Measurements from ENCODE around the gene TMEM245. TPM values are rescaled to one million over a fixed set of nuclear protein-coding genes. Genes with fewer than 3 reads are reported as not detected.

Gene TMEM245
- total RNA-seq, 4 donors from 2014 or later, result 222 to 549 (median 318) TPM

- TF ChIP-seq CTCF (IDR thresholded peaks at IDR 0.05), result peak in 3 of 6 experiments; percentile 20 to 21 (median 20)
- peak in 1 of 2 donors; percentile 63 for TF ChIP-seq POLR2A (IDR thresholded peaks at IDR 0.05)
- Histone ChIP-seq H3K4me3 (replicated peaks in 1 of 3) (no peak overlapping the region), H3K27ac (peak overlapping the region; percentile 92 to 96 (median 93)), H3K27me3 (no peaks in the 10 kb centered on the region), H3K9me3 (no peaks in the 10 kb centered on the region), H3K4me1 (peaks cover 88 to 95% of the 10 kb centered on the region in 2 donors), H3K36me3 (peaks cover 0 to under 1% of the 10 kb centered on the region in 2 donors)
- DNase-seq, result peak; percentile 50 to 55
- WGBS, 2 donors, result 21 to 24% methylated on average over 4 of the region's 4 CpGs
- intact Hi-C loops (cut with DNase I), result no loop called here
Measured at GRCh38 chr9:109098171-109098959, 21.4 kb downstream of the TMEM245 start.

GRCh38 chr9:109097146-109097545 is 22.6 kb downstream of the TMEM245 start:
- 93 to 94% methylated on average over 4 of the region's 4 CpGs for WGBS, 2 donors
- no peak for DNase-seq
- intact Hi-C loops (cut with DNase I), result no loop called here
- Histone ChIP-seq H3K4me3 (replicated peaks in 1 of 3) (no peak overlapping the region), H3K27ac (peak overlapping the region; percentile 92 to 96 (median 93)), H3K9me3 (no peaks in the 10 kb centered on the region), H3K36me3 (peaks cover 8% of the 10 kb centered on the region in 2 donors), H3K4me1 (peaks cover 77 to 85% of the 10 kb centered on the region in 2 donors), H3K27me3 (no peaks in the 10 kb centered on the region)
- TF ChIP-seq CTCF (IDR thresholded peaks at IDR 0.05) (no peak), POLR2A (IDR thresholded peaks at IDR 0.05) (no peak)

GRCh38 chr9:109095321-109095720 is 24.4 kb downstream of the TMEM245 start:
- no peaks in the 10 kb centered on the region for H3K27me3 ChIP-seq
- intact Hi-C loops (cut with DNase I), result no loop called here
- WGBS, 2 donors, result 62 to 63% methylated on average over 3 of the region's 3 CpGs
- H3K36me3 ChIP-seq, result peaks cover 8 to 18% of the 10 kb centered on the region in 2 donors
- TF ChIP-seq CTCF (IDR thresholded peaks at IDR 0.05) (no peak), POLR2A (IDR thresholded peaks at IDR 0.05) (peak in 1 of 2 donors; percentile 32)
- no peaks in the 10 kb centered on the region for H3K9me3 ChIP-seq
- H3K4me1 ChIP-seq, result peaks cover 61 to 68% of the 10 kb centered on the region in 2 donors
- peak overlapping the region; percentile 92 to 96 (median 93) for H3K27ac ChIP-seq
- H3K4me3 ChIP-seq (replicated peaks in 1 of 3), result no peak overlapping the region
- no peak for DNase-seq

- intact Hi-C loops (cut with DNase I), result no loop called here
- DNase-seq, result peak; percentile 54 to 62
- 29 to 38% methylated on average over 6 of the region's 6 CpGs for WGBS, 2 donors
- Histone ChIP-seq H3K27ac (peak overlapping the region; percentile 92 to 96 (median 93)), H3K4me3 (replicated peaks in 1 of 3) (no peak overlapping the region), H3K4me1 (peaks cover 50 to 57% of the 10 kb centered on the region in 2 donors), H3K36me3 (peaks cover 13 to 29% of the 10 kb centered on the region in 2 donors), H3K9me3 (no peaks in the 10 kb centered on the region), H3K27me3 (no peaks in the 10 kb centered on the region)
- TF ChIP-seq POLR2A (IDR thresholded peaks at IDR 0.05), result peak in 1 of 2 donors; percentile 33
- no peak for TF ChIP-seq CTCF (IDR thresholded peaks at IDR 0.05)
Measured at GRCh38 chr9:109094268-109094667, 25.5 kb downstream of the TMEM245 start.

- WGBS, 2 donors, result 81 to 92% methylated on average over 1 of the region's 1 CpG
- intact Hi-C loops (cut with DNase I), result no loop called here
- TF ChIP-seq CTCF (IDR thresholded peaks at IDR 0.05) (no peak), POLR2A (IDR thresholded peaks at IDR 0.05) (no peak)
- Histone ChIP-seq H3K36me3 (peaks cover 18 to 34% of the 10 kb centered on the region in 2 donors), H3K27ac (peak overlapping the region in 1 of 3 donors; percentile 96), H3K4me1 (peaks cover 38 to 46% of the 10 kb centered on the region in 2 donors), H3K27me3 (no peaks in the 10 kb centered on the region), H3K9me3 (no peaks in the 10 kb centered on the region), H3K4me3 (replicated peaks in 1 of 3) (no peak overlapping the region)
- DNase-seq, result no peak
Measured at GRCh38 chr9:109092587-109092986, 27.2 kb downstream of the TMEM245 start.
